ENCODE data around the gene GSTM3.

GRCh38 chr1:109721042-109721441, 19.8 kb downstream of the GSTM3 start:
- TF ChIP-seq EZH2 (IDR thresholded peaks at IDR 0.05; ENCODE audit: low read length) = no peak
- no peak for TF ChIP-seq CTCF (optimal IDR thresholded peaks at IDR 0.05 in 1 of 3, IDR thresholded peaks at IDR 0.05 in 1 of 3, conservative IDR thresholded peaks at IDR 0.05 in 1 of 3; ENCODE audit: extremely low read depth in 1 of 3, insufficient read depth in 2 of 3, low read length in 3 of 3)

Data from keratinocyte (primary cell).